HG03439 (cell line): ENCODE results near the gene FJX1.

ENCODE experiments used
- ATAC-seq: cut with Tn5 transposase; IDR thresholded peaks from one replicate; pipeline ENCODE4 v1.9.1; 2021; ENCODE audit warnings: mild to moderate bottlenecking, moderate library complexity; ENCODE audit not compliant: unreplicated experiment

FJX1 gene

GRCh38 chr11:35605706-35606105 is 12.6 kb upstream of the FJX1 start:
- ATAC-seq = no peak

DNA sequence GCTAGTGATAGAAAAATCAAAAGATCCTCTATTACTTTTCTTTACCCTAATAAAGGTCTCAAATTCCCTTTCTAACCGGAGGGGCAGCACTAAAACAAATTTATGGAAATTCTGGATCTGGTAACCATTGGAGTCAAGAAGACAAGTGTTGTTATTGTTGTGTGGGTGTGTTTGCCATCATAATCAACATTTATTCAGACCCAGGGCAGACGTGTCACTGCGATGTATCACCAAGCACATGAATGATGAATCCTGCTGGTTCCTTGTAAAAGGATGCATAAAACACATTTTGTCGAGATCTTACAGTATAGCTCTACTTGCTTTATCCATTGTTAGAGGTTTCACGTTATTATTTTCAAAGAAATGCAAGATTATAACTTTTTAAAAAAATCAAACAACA is 12.1 kb upstream of the FJX1 start:
- ATAC-seq = no peak

DNA sequence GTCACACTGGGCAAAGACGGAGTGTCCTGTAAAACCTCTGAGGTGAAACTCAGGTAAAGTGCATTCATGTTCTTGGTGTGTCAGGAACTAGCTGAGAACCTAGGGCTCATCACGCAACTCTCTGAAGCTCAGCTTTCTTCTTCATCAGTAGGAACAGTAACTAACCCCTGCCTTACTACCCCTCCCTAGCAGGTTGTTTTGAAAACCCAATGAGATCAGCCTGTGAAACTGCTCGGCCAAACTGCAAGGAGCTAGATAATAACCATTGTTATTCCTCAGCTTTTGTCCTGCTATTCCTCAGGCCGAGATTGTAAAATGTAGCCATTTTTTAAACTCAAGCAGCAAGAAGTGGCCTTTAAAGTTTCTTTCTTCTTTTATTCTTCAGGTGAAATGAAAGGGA is 9.8 kb upstream of the FJX1 start:
- no peak for ATAC-seq

DNA sequence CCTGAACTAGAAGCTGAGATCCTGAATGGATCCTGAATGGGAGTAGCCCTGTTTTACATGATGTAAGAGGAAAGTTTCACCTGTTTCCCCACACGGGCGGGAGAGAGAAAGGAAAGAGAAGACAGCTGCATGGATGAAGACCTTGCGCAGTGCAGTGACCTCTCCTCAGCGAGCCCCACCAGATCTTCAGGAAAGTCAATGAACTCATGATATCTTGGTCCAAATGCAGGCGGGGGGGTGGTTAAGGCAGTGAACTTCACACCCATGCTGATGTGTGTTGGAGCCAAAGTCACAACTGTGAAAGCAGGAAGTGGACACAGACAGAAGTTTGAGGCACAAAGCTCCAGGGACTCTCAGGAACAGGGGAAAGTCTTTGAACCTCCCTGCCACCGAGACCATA is 8.6 kb upstream of the FJX1 start:
- ATAC-seq = no peak

DNA sequence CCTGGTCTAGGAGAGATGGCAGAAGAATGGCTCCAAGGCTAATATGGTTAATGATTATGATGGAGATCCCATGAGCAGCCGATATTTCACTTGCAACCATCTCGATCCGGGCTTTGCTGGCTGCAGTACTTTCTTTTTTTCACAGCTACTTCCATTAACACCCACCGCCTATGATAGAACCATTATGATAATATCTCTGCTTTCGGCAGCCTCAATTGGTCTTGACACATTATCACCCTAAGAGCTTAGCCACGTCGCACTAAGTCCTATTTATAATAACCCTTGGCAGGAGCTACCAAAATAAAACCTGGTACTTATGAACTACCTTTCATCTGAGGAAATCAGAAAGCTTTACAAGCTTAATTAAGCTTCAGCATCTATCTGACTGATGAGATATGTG is 7.6 kb upstream of the FJX1 start:
- ATAC-seq = no peak

DNA sequence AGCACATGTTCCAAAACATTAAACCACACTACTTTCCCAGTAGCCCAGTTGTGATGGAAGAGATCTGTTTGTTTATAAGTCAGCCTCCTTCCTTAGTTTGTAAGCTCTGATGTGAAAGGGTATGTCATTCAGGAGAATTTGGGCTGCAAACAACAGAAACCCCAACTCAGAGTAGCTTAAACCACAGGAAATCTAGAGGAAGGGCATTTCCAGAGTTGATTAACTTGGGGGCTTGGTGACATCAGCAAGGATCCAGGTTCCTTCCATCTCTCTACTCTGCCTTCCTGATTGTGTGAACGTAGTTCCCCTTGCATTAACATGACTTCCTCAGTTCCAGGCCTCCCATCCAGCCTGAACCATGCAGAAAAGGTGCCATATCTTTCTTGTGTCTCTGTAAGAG is 6.5 kb upstream of the FJX1 start:
- ATAC-seq = no peak

GRCh38 chr11:35614939-35615569 is 3.2 kb upstream of the FJX1 start:
- ATAC-seq = no peak

DNA sequence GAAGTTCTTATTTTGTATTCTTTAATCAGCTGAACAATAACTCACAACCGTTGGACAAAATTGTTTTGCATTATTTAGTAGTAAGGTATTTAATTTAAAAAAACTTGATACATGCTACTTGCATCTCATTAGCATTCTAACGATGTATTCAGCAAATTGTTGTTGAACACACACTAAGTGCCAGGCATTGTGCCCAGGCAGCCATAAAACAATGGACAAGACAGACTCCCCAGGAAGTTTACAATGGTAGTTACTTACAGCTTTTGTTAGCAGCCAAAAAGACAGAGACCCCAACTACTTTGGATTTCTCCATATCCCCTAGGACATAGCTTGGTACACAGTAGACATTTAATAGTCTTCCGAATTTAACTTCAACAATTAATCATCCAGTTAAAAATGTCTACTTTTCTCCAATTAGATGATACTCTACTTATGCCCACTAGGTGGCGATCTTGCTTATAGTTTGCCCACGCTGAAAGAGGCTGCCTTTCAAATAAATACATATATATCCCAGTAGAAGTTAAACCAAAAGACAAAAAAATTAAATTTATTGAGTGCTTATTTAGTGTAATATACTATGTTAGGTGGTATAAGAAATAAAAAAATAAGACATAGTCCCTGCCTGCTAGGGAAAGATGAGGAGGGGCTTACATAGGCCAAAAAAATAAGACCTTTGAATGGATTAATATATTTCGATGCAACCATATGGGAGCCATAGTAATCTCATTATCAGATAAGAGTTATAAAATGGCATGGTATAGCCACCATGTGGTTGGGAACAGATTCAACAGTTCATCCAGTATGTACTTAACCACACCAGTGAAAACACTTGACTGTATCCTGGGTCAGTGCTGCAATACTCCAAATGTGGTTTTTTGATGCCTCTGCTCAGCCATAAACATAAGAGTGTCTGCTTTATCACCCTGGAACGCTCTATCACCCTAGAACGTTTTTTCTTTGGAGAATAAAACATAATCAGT is 2.0 kb upstream of the FJX1 start:
- peak; percentile 38 for ATAC-seq

DNA sequence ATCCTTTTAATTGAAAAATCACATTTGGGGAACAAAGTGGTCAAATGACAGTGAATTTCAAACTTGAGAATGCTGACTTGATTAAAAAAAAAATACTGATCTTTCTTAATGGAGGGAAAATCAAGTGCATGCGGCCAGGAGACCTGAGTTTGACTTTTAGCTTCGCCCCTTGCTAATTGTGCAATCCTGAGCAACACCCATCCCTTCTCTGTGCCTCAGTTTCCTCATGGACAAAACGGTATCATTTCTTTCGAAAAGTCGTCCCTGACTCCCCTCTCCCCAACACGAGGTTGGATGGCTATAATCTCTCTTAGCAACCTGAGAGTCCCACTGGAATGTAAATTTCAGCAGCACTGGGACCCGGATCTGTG is 959 bp upstream of the FJX1 start:
- no peak for ATAC-seq

GRCh38 chr11:35618497-35619115 is 346 bp downstream of the FJX1 start:
- ATAC-seq = peak; percentile 57

GRCh38 chr11:35619116-35619854 is 1.0 kb downstream of the FJX1 start:
- ATAC-seq = peak; percentile 31

GRCh38 chr11:35619855-35620640 is 1.8 kb downstream of the FJX1 start:
- ATAC-seq = no peak

DNA sequence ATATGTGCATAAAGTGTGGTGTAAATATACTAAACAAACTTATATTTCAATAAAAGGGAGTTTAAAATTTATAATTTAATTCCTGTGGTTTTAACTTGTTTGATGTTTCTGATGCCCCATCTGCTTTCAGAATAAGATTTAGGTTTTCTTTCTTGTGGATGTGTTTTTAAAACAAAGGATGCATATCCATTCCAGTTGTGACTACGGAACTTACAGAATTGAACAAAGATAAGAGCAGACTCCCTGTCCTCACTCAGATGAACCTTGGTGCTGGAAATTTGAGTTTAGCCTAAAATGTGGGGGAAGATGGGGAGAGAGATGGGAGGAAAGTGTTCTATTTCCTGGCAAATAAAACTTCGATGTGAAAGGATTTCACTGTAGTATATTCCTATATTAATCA is 2.5 kb downstream of the FJX1 start:
- no peak for ATAC-seq

GRCh38 chr11:35621620-35622019 is 3.4 kb downstream of the FJX1 start:
- ATAC-seq = no peak

DNA sequence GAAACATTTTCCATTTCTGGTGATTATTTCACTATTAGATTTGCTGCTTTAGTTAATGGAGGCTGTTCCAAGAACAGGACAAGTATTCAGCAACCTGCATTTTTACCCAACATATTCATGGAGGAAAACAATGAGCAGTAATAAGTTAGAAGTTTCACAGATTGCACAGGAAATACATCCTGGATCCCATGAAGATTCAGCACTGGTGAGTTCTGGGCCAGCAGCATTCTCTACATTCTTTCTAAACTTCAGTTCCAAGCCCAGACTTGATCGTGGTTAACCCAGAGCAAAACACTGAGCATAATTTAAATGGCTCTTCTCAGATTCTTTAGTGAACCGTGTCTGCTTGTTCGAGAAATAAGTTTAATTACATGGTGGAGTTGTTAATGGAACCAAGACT is 3.8 kb downstream of the FJX1 start:
- ATAC-seq = no peak

- no peak for ATAC-seq
Measured at GRCh38 chr11:35623621-35624168, 5.4 kb downstream of the FJX1 start.

DNA sequence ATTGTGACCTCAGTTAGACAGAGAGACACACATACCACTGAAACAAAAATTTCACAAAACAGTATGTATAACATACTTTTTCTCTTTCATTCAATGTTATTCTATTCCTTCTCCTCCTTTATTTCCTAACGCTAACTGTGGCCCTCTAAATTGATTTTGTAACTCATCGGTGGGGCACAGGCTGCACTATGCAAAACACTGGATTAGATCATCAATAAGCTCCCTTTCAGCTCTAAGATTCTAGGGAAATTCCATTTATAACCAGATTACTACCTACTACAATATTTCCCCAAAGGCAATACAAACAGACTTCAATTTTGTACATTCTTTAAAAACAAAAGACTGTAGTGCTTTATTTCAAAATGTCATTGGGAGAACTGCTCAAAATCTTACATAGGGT is 6.1 kb downstream of the FJX1 start:
- ATAC-seq = no peak

GRCh38 chr11:35624781-35625180 is 6.5 kb downstream of the FJX1 start:
- no peak for ATAC-seq

DNA sequence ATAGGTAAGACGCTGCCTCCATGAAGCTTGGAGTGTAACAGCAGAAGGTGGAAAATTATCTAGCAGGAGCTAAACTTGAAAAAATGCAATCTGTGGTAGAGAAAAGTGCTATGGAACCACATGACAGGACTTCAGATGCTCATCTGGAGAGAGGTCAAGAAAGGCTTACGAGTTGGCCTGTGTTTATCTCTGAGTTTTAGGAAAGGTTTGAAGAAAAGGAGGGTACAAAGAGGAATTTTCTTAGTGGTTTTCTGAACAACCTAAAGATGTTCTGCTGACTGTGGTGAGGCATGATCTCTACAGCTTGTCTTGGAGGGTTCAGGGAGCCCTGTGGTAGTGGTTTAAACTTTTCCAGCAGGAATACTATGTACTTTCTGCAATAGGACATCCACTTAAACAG is 8.2 kb downstream of the FJX1 start:
- ATAC-seq = no peak

GRCh38 chr11:35629511-35629910 is 11.3 kb downstream of the FJX1 start:
- ATAC-seq = no peak
